A673 (cell line): ENCODE data around the gene NFKBIB.

Experiments
- CTCF ChIP-seq: fragments of 300-800, 200-600 bp; sonication (generic); conservative IDR thresholded peaks from 2 replicates; pipeline ENCODE4 v1.5.1; 2017; ENCODE audit warnings: low read depth, mild to moderate bottlenecking, antibody characterized with exemption, low read length, moderate library complexity, mixed read lengths
- EZH2 ChIP-seq: fragments of 200-600 bp; sonication (generic); IDR thresholded peaks from 2 replicates; pipeline ENCODE4 v1.6.1; 2017; ENCODE audit warnings: borderline replicate concordance, low read depth, mild to moderate bottlenecking, mixed read lengths, antibody characterized with exemption, low read length; ENCODE audit not compliant: poor library complexity, severe bottlenecking

- TF ChIP-seq CTCF, result no peak
- TF ChIP-seq EZH2, result no peak
Measured at GRCh38 chr19:38930776-38931520, 31.2 kb downstream of the NFKBIB start, which contains the start of gene MRPS12.
